ENCODE measurements around the gene ERICH6B.

DNA sequence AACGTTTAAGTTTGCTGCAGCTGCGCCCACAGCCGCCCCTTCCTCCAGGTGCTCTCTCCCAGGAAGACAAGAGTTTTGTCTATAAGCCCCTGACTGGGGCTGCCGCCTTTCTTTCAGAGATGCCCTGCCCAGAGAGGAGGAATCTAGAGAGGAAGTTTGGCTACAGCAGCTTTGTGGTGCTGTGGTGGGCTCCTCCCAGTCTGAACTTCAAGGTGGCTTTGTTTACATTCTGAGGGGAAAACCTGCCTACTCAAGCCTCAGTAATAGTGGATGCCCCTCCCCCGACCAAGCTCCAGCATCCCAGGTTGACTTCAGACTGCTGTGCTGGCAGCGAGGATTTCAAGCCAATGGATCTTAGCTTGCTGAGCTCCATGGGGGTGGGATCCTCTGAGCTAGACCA, 6.4 kb upstream of the ERICH6B start:
- TF ChIP-seq CTCF (IDR thresholded peaks at IDR 0.05; ENCODE audit: low read depth, low read length) = no peak
- TF ChIP-seq EZH2phosphoT487 (IDR thresholded peaks at IDR 0.05; ENCODE audit: low read depth) = no peak

All from OCI-LY3 (cell line).